AG04449 (cell line): ENCODE results near the gene RND3.

Experiments used
- CTCF ChIA-PET: fragments of 350-600 bp; formaldehyde crosslinking; extraction: SDS; loops from one replicate; lab custom pipeline; 2021; ENCODE audit warnings: antibody characterized with exemption; lab: Yijun Ruan, JAX
- POLR2A ChIA-PET: fragments of 400-600, 350-600 bp; formaldehyde crosslinking; extraction: SDS; loops from one replicate; lab custom pipeline; 2020; ENCODE audit warnings: antibody characterized with exemption, inconsistent platforms; lab: Yijun Ruan, JAX
- DNase-seq: peaks from one replicate; pipeline ENCODE4 v3.0.0-alpha.2; 2010; ENCODE audit warnings: low read depth, low spot score
- H3K4me3 ChIP-seq: 2 replicates; pipeline ENCODE4 v1.5.1; 2011; ENCODE audit warnings: low read depth, mild to moderate bottlenecking, control low read depth, low read length
- TF ChIP-seq, protein P1 (sequence below): IDR thresholded peaks from one replicate; pipeline ENCODE4 v1.5.1; 2011; ENCODE audit warnings: mild to moderate bottlenecking, moderate library complexity, low read length, control low read depth, inconsistent platforms; ENCODE audit not compliant: insufficient read depth; ENCODE audit errors: missing control alignments

Gene RND3

GRCh38 chr2:150484461-150485021 lies 2.9 kb downstream of the RND3 start:
- DNase-seq, result no peak
- CTCF ChIA-PET, result interaction anchor here (1.0 to 2.4 kb wide), 6 partner anchors 11 to 888 kb away, joined by 3 to 9 read pairs (median 6); no protein-coding TSS in a partner anchor
- TF ChIP-seq, protein P1, sequence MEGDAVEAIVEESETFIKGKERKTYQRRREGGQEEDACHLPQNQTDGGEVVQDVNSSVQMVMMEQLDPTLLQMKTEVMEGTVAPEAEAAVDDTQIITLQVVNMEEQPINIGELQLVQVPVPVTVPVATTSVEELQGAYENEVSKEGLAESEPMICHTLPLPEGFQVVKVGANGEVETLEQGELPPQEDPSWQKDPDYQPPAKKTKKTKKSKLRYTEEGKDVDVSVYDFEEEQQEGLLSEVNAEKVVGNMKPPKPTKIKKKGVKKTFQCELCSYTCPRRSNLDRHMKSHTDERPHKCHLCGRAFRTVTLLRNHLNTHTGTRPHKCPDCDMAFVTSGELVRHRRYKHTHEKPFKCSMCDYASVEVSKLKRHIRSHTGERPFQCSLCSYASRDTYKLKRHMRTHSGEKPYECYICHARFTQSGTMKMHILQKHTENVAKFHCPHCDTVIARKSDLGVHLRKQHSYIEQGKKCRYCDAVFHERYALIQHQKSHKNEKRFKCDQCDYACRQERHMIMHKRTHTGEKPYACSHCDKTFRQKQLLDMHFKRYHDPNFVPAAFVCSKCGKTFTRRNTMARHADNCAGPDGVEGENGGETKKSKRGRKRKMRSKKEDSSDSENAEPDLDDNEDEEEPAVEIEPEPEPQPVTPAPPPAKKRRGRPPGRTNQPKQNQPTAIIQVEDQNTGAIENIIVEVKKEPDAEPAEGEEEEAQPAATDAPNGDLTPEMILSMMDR, result no peak
- H3K4me3 ChIP-seq, result peak overlapping the region; percentile 95
- POLR2A ChIA-PET, result interaction anchor here (0.6 to 3.4 kb wide), 11 partner anchors 8 to 754 kb away, joined by 3 to 28 read pairs (median 4); no protein-coding TSS in a partner anchor

GRCh38 chr2:150484006-150484405 lies 3.5 kb downstream of the RND3 start:
- ChIA-PET POLR2A (interaction anchor here (0.6 to 3.4 kb wide), 6 partner anchors 8 to 755 kb away, joined by 3 to 28 read pairs (median 8); no protein-coding TSS in a partner anchor), CTCF (interaction anchor here (1.8 to 2.4 kb wide), 4 partner anchors 10 to 886 kb away, joined by 6 to 9 read pairs (median 6); no protein-coding TSS in a partner anchor)
- TF ChIP-seq, protein P1, result no peak
- no peak for DNase-seq
- peak overlapping the region; percentile 95 for H3K4me3 ChIP-seq

DNA sequence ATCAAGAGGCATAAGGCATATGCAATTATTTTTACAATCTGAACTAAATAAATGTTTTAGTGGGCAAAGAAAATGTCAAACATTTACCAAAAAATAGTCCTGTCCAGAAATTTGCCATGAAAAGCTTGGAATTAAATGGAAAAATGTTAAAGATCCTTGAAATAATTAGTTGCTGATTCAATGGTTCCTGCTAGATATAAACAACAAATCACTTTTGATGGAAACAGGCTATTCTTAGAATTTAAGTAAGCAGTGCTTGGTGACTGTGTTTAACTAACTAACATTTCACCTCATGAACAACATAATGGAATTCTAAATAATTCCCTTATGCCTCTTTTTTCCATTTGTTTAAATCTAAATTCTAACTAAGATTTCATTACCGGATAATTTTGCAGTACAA lies 3.9 kb downstream of the RND3 start:
- TF ChIP-seq, protein P1, result no peak
- H3K4me3 ChIP-seq, result peak overlapping the region; percentile 95
- POLR2A ChIA-PET, result interaction anchor here (1.7 kb wide), 1 partner anchor 118 kb away, joined by 6 read pairs; no protein-coding TSS in a partner anchor
- no peak for DNase-seq
- CTCF ChIA-PET, result interaction anchor here (2.3 kb wide), 1 partner anchor 10 kb away, joined by 6 read pairs; no protein-coding TSS in a partner anchor

GRCh38 chr2:150482667-150483400 lies 4.6 kb downstream of the RND3 start:
- TF ChIP-seq, protein P1, result no peak
- POLR2A ChIA-PET, result interaction anchor here (0.9 to 1.7 kb wide), 2 partner anchors 113 to 119 kb away, joined by 5 to 6 read pairs; no protein-coding TSS in a partner anchor
- no peak for DNase-seq

DNA sequence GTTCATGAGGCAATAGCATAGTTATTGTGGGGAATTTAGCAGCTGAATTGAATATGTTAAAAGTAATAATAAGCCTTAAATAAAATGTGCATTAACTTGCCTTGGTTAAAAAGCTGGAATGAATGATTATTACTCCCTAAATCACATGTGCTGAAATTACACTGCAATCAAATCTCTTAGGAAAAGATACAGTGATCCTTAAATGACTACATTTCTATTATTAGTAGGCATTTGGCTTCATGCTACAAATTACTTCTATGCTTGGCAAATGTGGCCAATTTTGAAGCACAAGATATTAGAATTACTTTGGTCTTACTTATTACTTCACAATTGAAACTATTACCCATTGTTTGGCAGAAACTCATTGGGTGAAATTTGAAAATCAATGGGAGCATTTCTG lies 5.4 kb downstream of the RND3 start:
- POLR2A ChIA-PET, result interaction anchor here (0.9 to 1.7 kb wide), 2 partner anchors 114 to 119 kb away, joined by 5 to 6 read pairs; no protein-coding TSS in a partner anchor
- CTCF ChIA-PET, result no interaction called here
- H3K4me3 ChIP-seq, result peak overlapping the region; percentile 26; the same call in 1 of the 2 replicates
- TF ChIP-seq, protein P1, result no peak
- DNase-seq, result no peak

More at GRCh38 chr2:150482667-150483400, 4.6 kb downstream of the RND3 start:
- CTCF ChIA-PET, result interaction anchor here (2.3 kb wide), 1 partner anchor 9 kb away, joined by 6 read pairs; no protein-coding TSS in a partner anchor
- peak overlapping the region; percentile 95 for H3K4me3 ChIP-seq
